SK-N-SH (cell line): Measurements from ENCODE around the gene EML2. TPM values are rescaled to one million over a fixed set of nuclear protein-coding genes. Genes with fewer than 3 reads are reported as not detected.
A peak's percentile ranks its signal among the peaks of the same experiment; 100 is the strongest.

Source experiments
- CTCF ChIA-PET: fragments of 300-600, 350-600 bp; formaldehyde crosslinking; extraction: SDS; loops from one replicate; lab custom pipeline; 2021; lab: Yijun Ruan, JAX
- POLR2A ChIA-PET: fragments of 350-600 bp; sonication (Branson Sonifier 250); formaldehyde crosslinking; extraction: SDS; loops from one replicate; lab custom pipeline; 2020; ENCODE audit warnings: antibody characterized with exemption, inconsistent platforms; lab: Yijun Ruan, JAX
- DNase-seq: peaks from one replicate; pipeline ENCODE4 v3.0.0; 2012
- H2AFZ ChIP-seq: fragments of 200-600 bp; sonication (generic); 2 replicates; pipeline ENCODE4 v1.8.1; 2016; ENCODE audit warnings: antibody characterized with exemption, mild to moderate bottlenecking, low read depth
- H3F3A ChIP-seq: fragments of 200-600 bp; sonication (generic); replicated peaks from 2 replicates; pipeline ENCODE3; 2016; ENCODE audit warnings: antibody characterized with exemption, mild to moderate bottlenecking; ENCODE audit not compliant: insufficient read depth
- H3K27ac ChIP-seq, 2 experiments: fragments of 200-500 bp in 1 of 2; fragments of 200-600 bp in 1 of 2; sonication (Bioruptor generic) in 1 of 2; sonication (generic), shearing (Covaris generic) in 1 of 2; 2 replicates each; pipeline versions ENCODE4 v1.5.1 to v1.6.1; 2014 to 2016; ENCODE audit warnings: low read depth in 2 of 2, inconsistent platforms in 1 of 2, low read length in 1 of 2, mild to moderate bottlenecking in 1 of 2, mixed read lengths in 1 of 2
- H3K27me3 ChIP-seq: fragments of 200-600 bp; sonication (generic), shearing (Covaris generic); 2 replicates; pipeline ENCODE4 v1.6.1; 2016; ENCODE audit warnings: mixed run types; ENCODE audit not compliant: insufficient read depth
- H3K36me3 ChIP-seq, 2 experiments: fragments of 200-500 bp in 1 of 2; fragments of 200-600 bp in 1 of 2; sonication (Bioruptor generic) in 1 of 2; sonication (generic) in 1 of 2; replicated peaks in 1 of 2; 2 replicates each; pipeline versions ENCODE3 to v1.5.1; 2014 to 2016; ENCODE audit warnings: low read length in 1 of 2, mild to moderate bottlenecking in 1 of 2; ENCODE audit not compliant: insufficient read depth in 2 of 2, control insufficient read depth in 1 of 2
- H3K4me1 ChIP-seq, 2 experiments: fragments of 200-500 bp in 1 of 2; fragments of 200-600 bp in 1 of 2; sonication (Bioruptor generic) in 1 of 2; sonication (generic), shearing (Covaris generic) in 1 of 2; 2 replicates each; pipeline versions ENCODE4 v1.5.1 to v1.6.1; 2014 to 2016; ENCODE audit warnings: low read depth in 1 of 2, low read length in 1 of 2, mixed run types in 1 of 2; ENCODE audit not compliant: insufficient read depth in 2 of 2, control insufficient read depth in 1 of 2
- H3K4me2 ChIP-seq: fragments of 200-600 bp; sonication (generic), shearing (Covaris generic); 2 replicates; pipeline ENCODE4 v1.6.1; 2017; ENCODE audit warnings: mixed run types
- H3K4me3 ChIP-seq, 2 experiments: fragments of 200-500 bp in 1 of 2; fragments of 200-600 bp in 1 of 2; sonication (Bioruptor generic) in 1 of 2; sonication (generic), shearing (Covaris generic) in 1 of 2; 2 replicates each; pipeline versions ENCODE4 v1.5.1 to v1.8.1; 2014 to 2016; ENCODE audit warnings: low read depth in 2 of 2, inconsistent platforms in 1 of 2, low read length in 1 of 2, mild to moderate bottlenecking in 1 of 2, mixed read lengths in 1 of 2, moderate library complexity in 1 of 2
- H3K79me2 ChIP-seq: fragments of 200-600 bp; sonication (generic); 2 replicates; pipeline ENCODE4 v1.8.1; 2017; ENCODE audit warnings: mild to moderate bottlenecking; ENCODE audit not compliant: insufficient read depth
- H3K9ac ChIP-seq: fragments of 200-600 bp; sonication (generic); 2 replicates; pipeline ENCODE4 v1.6.1; 2017; ENCODE audit warnings: mixed run types
- H3K9me2 ChIP-seq: fragments of 200-600 bp; sonication (generic); 2 replicates; pipeline ENCODE4 v1.6.1; 2017; ENCODE audit warnings: mixed run types
- H3K9me3 ChIP-seq: fragments of 200-600 bp; sonication (generic); 2 replicates; pipeline ENCODE4 v1.6.1; 2017; ENCODE audit warnings: mixed run types, mild to moderate bottlenecking, moderate library complexity
- H4K20me1 ChIP-seq: fragments of 200-600 bp; sonication (generic); 2 replicates; pipeline ENCODE4 v1.6.1; 2017; ENCODE audit warnings: mild to moderate bottlenecking, mixed run types; ENCODE audit not compliant: insufficient read depth
- CTCF ChIP-seq: fragments of 200-600 bp; sonication (generic); IDR thresholded peaks from 2 replicates; pipeline ENCODE4 v1.6.1; 2017; ENCODE audit warnings: antibody characterized with exemption, mild to moderate bottlenecking, moderate library complexity
- FOSL2 ChIP-seq: IDR thresholded peaks from 2 replicates; pipeline ENCODE4 v1.4.0; 2012; ENCODE audit warnings: low read depth, mild to moderate bottlenecking, moderate library complexity, borderline replicate concordance
- GATA2 ChIP-seq: sonication (generic); formaldehyde crosslinking; IDR thresholded peaks from 2 replicates; pipeline ENCODE4 v1.5.0; 2020; ENCODE audit warnings: mild to moderate bottlenecking, missing genetic modification reagents
- IRF3 ChIP-seq: fragments of 150-350 bp; IDR thresholded peaks from 2 replicates; pipeline ENCODE4 v1.6.1; 2016; ENCODE audit warnings: mild to moderate bottlenecking, low read depth, low read length
- JUND ChIP-seq: IDR thresholded peaks from 2 replicates; pipeline ENCODE4 v1.4.0; 2012
- MAX ChIP-seq: IDR thresholded peaks from 2 replicates; pipeline ENCODE4 v1.4.0; 2012; ENCODE audit warnings: low read depth
- NFIC ChIP-seq: IDR thresholded peaks from 2 replicates; pipeline ENCODE4 v1.4.0; 2012; ENCODE audit warnings: borderline replicate concordance
- NRF1 ChIP-seq: IDR thresholded peaks from 2 replicates; pipeline ENCODE4 v1.6.1; 2012; ENCODE audit warnings: low read depth, mild to moderate bottlenecking, low read length
- PBX3 ChIP-seq: IDR thresholded peaks from 2 replicates; pipeline ENCODE4; 2012
- RXRA ChIP-seq: IDR thresholded peaks from 2 replicates; pipeline ENCODE4 v1.4.0; 2012; ENCODE audit warnings: low read depth, mild to moderate bottlenecking, borderline replicate concordance
- SIN3A ChIP-seq: IDR thresholded peaks from 2 replicates; pipeline ENCODE4 v1.6.1; 2012; ENCODE audit warnings: low read depth, mild to moderate bottlenecking, low read length, moderate library complexity, borderline replicate concordance
- YY1 ChIP-seq: IDR thresholded peaks from 2 replicates; pipeline ENCODE4 v1.4.0; 2012; ENCODE audit warnings: low read depth, mild to moderate bottlenecking
- ZBTB33 ChIP-seq: IDR thresholded peaks from 2 replicates; pipeline ENCODE4 v1.4.0; 2012; ENCODE audit warnings: low read depth, borderline replicate concordance
- WGBS: methylation state at CpG from one replicate; pipeline ENCODE4 v1.1.6; 2017; ENCODE audit warnings: low lambda C conversion rate; 5-methylcytosine and 5-hydroxymethylcytosine counted together
- polyA plus RNA-seq, 3 experiments: library from polyadenylated mRNA; depleted of rRNA; stranded (reverse); fragments of >200 nt; gene quantifications; 2 replicates each; pipeline ENCODE4 v1.2.3, GENCODE V29; 2012

Gene EML2
- polyA plus RNA-seq, 1 of the 3 experiments (the other 2 are of a cell fraction), result 12.4 TPM

- H3K4me1 ChIP-seq, result peaks cover 0 to 7% of the 10 kb centered on the region in 2 experiments; a peak in 1 of 4 replicates
These were observed 43.4 kb downstream of the EML2 start for GRCh38 chr19:45595814-45596213.

More at GRCh38 chr19:45595814-45596213, 43.4 kb downstream of the EML2 start:
- peak; percentile 33 for DNase-seq
- no peaks in the 10 kb centered on the region for H3K79me2 ChIP-seq
- no peak overlapping the region for H3K9ac ChIP-seq
- H3F3A ChIP-seq, result peaks cover 6% of the 10 kb centered on the region
- 0 out of 2 replicates have a peak overlapping the region, but pooled peaks have one; percentile 4 for H2AFZ ChIP-seq
- ChIA-PET CTCF (interaction anchor here (3.5 kb wide), 1 partner anchor 11 kb away, joined by 18 read pairs; no protein-coding TSS in a partner anchor), POLR2A (no interaction called here)
- peaks cover 3% of the 10 kb centered on the region; the same call in 1 of the 2 replicates for H3K27me3 ChIP-seq
- no peaks in the 10 kb centered on the region for H3K36me3 ChIP-seq
- H4K20me1 ChIP-seq, result no peaks in the 10 kb centered on the region
- TF ChIP-seq ZBTB33 (no peak), GATA2 (no peak), SIN3A (no peak), NFIC (no peak), NRF1 (no peak), RXRA (no peak), YY1 (no peak), PBX3 (no peak), CTCF (no peak), MAX (no peak), IRF3 (no peak), FOSL2 (no peak), JUND (no peak)
- no peaks in the 10 kb centered on the region for H3K9me3 ChIP-seq
- no peaks in the 10 kb centered on the region for H3K9me2 ChIP-seq
- H3K27ac ChIP-seq, result no peak overlapping the region
- H3K4me2 ChIP-seq, result no peak overlapping the region
- 48% methylated on average over 6 of the region's 6 CpGs for WGBS
- no peak overlapping the region for H3K4me3 ChIP-seq
